Uterus (tissue), 2 donors: ENCODE measurements around the gene HCFC2.

Source experiments
- POLR2A ChIP-seq, 2 donors: fragments of 450-650 bp; IDR thresholded peaks; one replicate each; pipeline ENCODE4 v1.6.1; 2016; ENCODE audit warnings: antibody characterized with exemption in 2 of 2, mild to moderate bottlenecking in 1 of 2, moderate library complexity in 1 of 2
- TF ChIP-seq, protein P1 (sequence below), 4 experiments: fragments of 200-600 bp in 2 of 4; fragments of 450-650 bp in 2 of 4; sonication (generic) in 2 of 4; IDR thresholded peaks; one replicate each; pipeline ENCODE4 v1.5.1; 2016 to 2019; ENCODE audit warnings: antibody characterized with exemption in 4 of 4, mild to moderate bottlenecking in 2 of 4, moderate library complexity in 1 of 4

DNA sequence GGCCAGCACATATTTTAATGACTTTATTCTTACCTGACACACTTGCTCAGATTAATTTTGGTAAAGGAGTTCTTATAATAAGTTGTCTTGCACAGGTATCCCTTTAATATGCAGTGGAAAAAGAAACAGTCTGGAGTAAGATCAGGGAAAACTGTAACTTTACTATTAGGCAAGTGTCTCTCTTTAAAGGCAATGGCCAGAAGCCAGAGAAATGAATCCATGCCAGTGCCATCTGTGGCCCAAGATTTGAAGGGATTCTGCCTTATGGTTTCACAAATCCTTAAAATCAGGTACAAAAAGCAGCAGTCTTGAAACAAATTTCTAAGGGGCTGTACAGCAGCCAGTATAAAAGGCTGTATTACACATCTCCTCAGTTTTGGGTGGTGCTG is 51.2 kb downstream of the HCFC2 start:
- TF ChIP-seq, protein P1, sequence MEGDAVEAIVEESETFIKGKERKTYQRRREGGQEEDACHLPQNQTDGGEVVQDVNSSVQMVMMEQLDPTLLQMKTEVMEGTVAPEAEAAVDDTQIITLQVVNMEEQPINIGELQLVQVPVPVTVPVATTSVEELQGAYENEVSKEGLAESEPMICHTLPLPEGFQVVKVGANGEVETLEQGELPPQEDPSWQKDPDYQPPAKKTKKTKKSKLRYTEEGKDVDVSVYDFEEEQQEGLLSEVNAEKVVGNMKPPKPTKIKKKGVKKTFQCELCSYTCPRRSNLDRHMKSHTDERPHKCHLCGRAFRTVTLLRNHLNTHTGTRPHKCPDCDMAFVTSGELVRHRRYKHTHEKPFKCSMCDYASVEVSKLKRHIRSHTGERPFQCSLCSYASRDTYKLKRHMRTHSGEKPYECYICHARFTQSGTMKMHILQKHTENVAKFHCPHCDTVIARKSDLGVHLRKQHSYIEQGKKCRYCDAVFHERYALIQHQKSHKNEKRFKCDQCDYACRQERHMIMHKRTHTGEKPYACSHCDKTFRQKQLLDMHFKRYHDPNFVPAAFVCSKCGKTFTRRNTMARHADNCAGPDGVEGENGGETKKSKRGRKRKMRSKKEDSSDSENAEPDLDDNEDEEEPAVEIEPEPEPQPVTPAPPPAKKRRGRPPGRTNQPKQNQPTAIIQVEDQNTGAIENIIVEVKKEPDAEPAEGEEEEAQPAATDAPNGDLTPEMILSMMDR (IDR thresholded peaks at IDR 0.05) = no peak
- no peak for TF ChIP-seq POLR2A (IDR thresholded peaks at IDR 0.05)
